Measurements from ENCODE around the gene IQGAP3. TPM values are rescaled to one million over a fixed set of nuclear protein-coding genes. Genes with fewer than 3 reads are reported as not detected.

IQGAP3 gene
- total and polyA plus RNA-seq, 2 donors (not counting 1 experiment from before 2014, with no cell fraction given) = 0.07 to 0.12 TPM

DNA sequence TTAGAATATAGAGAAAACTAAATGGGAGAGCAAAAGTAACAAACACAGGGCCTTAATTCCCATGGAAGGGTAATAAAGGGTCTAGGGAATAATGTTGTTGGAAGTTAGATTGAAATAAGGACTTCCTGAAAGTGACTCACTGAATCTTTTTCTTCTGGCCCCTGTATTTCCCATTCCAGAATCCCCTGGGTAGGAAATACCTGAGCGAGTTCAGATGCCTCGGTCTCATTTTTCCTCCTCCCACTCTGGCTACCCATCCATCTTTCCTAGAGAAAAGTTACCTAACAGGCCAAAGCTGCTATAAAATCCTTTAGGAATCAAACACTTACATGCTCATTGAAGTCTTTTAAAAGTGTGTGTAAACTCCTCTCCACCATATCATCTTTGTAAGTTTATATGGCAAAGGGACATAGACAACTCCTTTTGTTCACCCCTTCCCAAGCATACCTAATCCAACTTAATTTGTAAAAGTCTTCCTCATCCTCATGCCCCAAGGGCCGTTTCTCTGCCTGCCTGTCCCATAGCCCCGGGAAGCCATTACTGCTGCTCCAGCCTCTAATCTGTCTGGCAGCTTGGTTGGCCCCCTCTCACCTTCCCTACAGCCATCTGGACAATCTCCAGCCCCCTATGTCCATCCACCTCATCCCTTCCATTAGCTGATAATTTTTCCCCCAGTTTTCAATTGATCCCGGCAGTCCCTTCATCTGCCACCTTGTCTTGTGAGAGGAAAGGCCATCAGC, 68.5 kb downstream of the IQGAP3 start:
- peak overlapping the region; percentile 90 for H3K4me3 Mint-ChIP-seq
- H2AFZ ChIP-seq (ENCODE audit: insufficient read depth, low read depth, low read length, poor library complexity, severe bottlenecking) = peak overlapping the region; percentile 50
- H3K9ac ChIP-seq (ENCODE audit: low read length) = no peak overlapping the region
- H3K9me3 Mint-ChIP-seq (ENCODE audit: insufficient read depth) = no peaks in the 10 kb centered on the region
- no peaks in the 10 kb centered on the region for H3K27me3 ChIP-seq (replicated peaks in 1 of 4; ENCODE audit: control extremely low read depth in 1 of 4, control insufficient read depth in 3 of 4, insufficient read depth in 4 of 4, low read length in 3 of 4)
- ChIA-PET CTCF (interaction anchor here (0.6 to 11.7 kb wide), 7 partner anchors 9 to 118 kb away, joined by 3 to 383 read pairs (median 3); no protein-coding TSS in a partner anchor), POLR2A (interaction anchor here (1.2 to 8.3 kb wide), 6 partner anchors 16 to 88 kb away, joined by 3 to 193 read pairs (median 12); partner anchors contain the start of gene NAXE)
- H3K36me3 ChIP-seq (replicated peaks in 1 of 2; ENCODE audit: control extremely low read depth in 1 of 2, control insufficient read depth in 1 of 2, extremely low read depth in 1 of 2, insufficient read depth in 2 of 2, low read length in 1 of 2) = no peaks in the 10 kb centered on the region
- peaks cover 38% of the 10 kb centered on the region for H3K79me2 ChIP-seq (ENCODE audit: control insufficient read depth, insufficient read depth, low read length)
- WGBS (ENCODE audit: insufficient coverage) = 72% methylated on average over 4 of the region's 5 CpGs
- no peak for ATAC-seq (ENCODE audit: low read depth)
- intact Hi-C loops (cut with micrococcal nuclease) = loop anchor here (2.0 to 10.0 kb wide), 3 partner anchors 223 to 1179 kb away; partner anchors contain the start of genes ISG20L2, METTL25B and RUSC1
- H3K9me3 ChIP-seq (ENCODE audit: control extremely low read depth in 1 of 3, control insufficient read depth in 2 of 3, insufficient read depth in 1 of 3, low read length in 2 of 3) = peaks cover 0 to 5% (median 0%) of the 10 kb centered on the region in 3 donors
- no peak for TF ChIP-seq EZH2 (IDR thresholded peaks at IDR 0.05; ENCODE audit: borderline replicate concordance, insufficient read depth, low read depth, low read length, poor library complexity, severe bottlenecking)
- H3K4me1 Mint-ChIP-seq = peaks cover 71% of the 10 kb centered on the region
- no peak for DNase-seq
- H3K27ac ChIP-seq (ENCODE audit: low read length in 2 of 2) = peak overlapping the region; percentile 94 to 96
- peak overlapping the region in 1 of 5 experiments; percentile 40 for H3K4me3 ChIP-seq (ENCODE audit: control extremely low read depth in 1 of 5, extremely low read depth in 1 of 5, insufficient read depth in 1 of 5, low read depth in 2 of 5, low read length in 4 of 5)
- H3K4me1 ChIP-seq (ENCODE audit: control insufficient read depth in 2 of 2, insufficient read depth in 2 of 2, low read length in 2 of 2) = peaks cover 49 to 65% of the 10 kb centered on the region in 2 donors
- H3K4me2 ChIP-seq (replicated peaks; ENCODE audit: low read depth, low read length, poor library complexity, severe bottlenecking) = peak overlapping the region; percentile 94
- peaks cover 13% of the 10 kb centered on the region for H4K20me1 ChIP-seq (ENCODE audit: control insufficient read depth, insufficient read depth, low read length, poor library complexity, severe bottlenecking)
- no peaks in the 10 kb centered on the region for H3K27me3 Mint-ChIP-seq
- peak overlapping the region; percentile 99 for H3K27ac Mint-ChIP-seq

DNA sequence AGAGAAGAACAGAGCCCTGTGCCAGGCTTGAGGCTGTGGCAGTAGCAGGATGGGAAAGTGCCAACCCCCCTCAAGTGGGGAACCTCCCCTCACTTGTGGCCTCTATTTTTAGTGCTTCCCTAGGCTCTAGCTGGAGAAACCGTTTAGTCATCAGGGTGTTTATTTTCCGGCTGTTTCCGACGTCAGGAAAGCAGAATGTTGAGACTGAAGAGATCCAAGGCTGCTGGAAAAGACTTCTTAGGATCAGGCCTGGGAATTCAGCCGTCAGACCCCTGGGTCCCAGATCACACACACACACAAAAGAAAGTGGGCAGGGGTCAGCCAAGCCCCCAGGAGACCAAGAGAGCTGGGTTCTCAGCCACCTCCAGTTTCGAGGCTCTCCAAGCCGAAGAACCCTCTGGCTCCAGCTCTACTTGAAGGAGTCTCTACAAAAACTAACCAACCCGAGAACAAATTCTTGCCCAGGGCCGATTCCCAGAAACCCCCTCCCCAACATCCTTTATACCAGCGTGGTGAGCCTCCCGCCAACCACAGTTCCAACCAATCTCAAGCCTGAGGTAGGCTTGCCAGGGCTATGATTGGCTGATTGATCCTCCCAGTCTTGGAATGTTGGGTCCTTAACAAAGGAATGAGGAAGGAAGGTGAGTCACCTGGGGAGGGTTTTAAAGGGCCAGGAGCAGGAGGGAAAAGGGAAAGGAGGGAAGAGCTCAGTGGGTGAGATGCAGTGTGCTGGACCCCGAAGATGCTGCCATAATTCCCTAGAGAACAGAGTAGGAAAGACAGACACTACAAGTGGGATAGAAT, 69.3 kb downstream of the IQGAP3 start:
- Mint-ChIP-seq H3K9me3 (ENCODE audit: insufficient read depth) (no peaks in the 10 kb centered on the region), H3K27ac (peak overlapping the region; percentile 99), H3K4me1 (peaks cover 72% of the 10 kb centered on the region), H3K27me3 (no peaks in the 10 kb centered on the region), H3K4me3 (peak overlapping the region; percentile 49)
- intact Hi-C loops (cut with micrococcal nuclease) = loop anchor here (5.0 to 10.0 kb wide), 2 partner anchors 224 to 1178 kb away; partner anchors contain the start of genes ISG20L2, METTL25B and RUSC1
- DNase-seq (no peak), ATAC-seq (ENCODE audit: low read depth) (no peak)
- no peaks in the 10 kb centered on the region for H3K27me3 ChIP-seq (replicated peaks in 1 of 4; ENCODE audit: control extremely low read depth in 1 of 4, control insufficient read depth in 3 of 4, insufficient read depth in 4 of 4, low read length in 3 of 4)
- TF ChIP-seq CTCF (IDR thresholded peaks at IDR 0.05) (no peak), EZH2 (IDR thresholded peaks at IDR 0.05; ENCODE audit: borderline replicate concordance, insufficient read depth, low read depth, low read length, poor library complexity, severe bottlenecking) (no peak)
- peak overlapping the region; percentile 94 for H3K4me2 ChIP-seq (replicated peaks; ENCODE audit: low read depth, low read length, poor library complexity, severe bottlenecking)
- H3K4me1 ChIP-seq (ENCODE audit: control insufficient read depth in 2 of 2, insufficient read depth in 2 of 2, low read length in 2 of 2) = peaks cover 55 to 65% of the 10 kb centered on the region in 2 donors
- H3K4me3 ChIP-seq (ENCODE audit: control extremely low read depth in 1 of 5, extremely low read depth in 1 of 5, insufficient read depth in 1 of 5, low read depth in 2 of 5, low read length in 4 of 5) = no peak overlapping the region
- WGBS (ENCODE audit: insufficient coverage) = 22% methylated on average over 9 of the region's 12 CpGs
- peak overlapping the region; percentile 12 for H2AFZ ChIP-seq (ENCODE audit: insufficient read depth, low read depth, low read length, poor library complexity, severe bottlenecking)
- CTCF ChIA-PET = interaction anchor here (1.0 to 11.7 kb wide), 4 partner anchors 17 to 117 kb away, joined by 3 to 383 read pairs (median 3); no protein-coding TSS in a partner anchor
- POLR2A ChIA-PET = interaction anchor here (1.4 to 8.3 kb wide), 3 partner anchors 15 to 23 kb away, joined by 3 to 193 read pairs (median 5); no protein-coding TSS in a partner anchor
- H4K20me1 ChIP-seq (ENCODE audit: control insufficient read depth, insufficient read depth, low read length, poor library complexity, severe bottlenecking) = peaks cover 21% of the 10 kb centered on the region
- H3K27ac ChIP-seq (ENCODE audit: low read length in 2 of 2) = peak overlapping the region; percentile 94 to 96
- H3K36me3 ChIP-seq (replicated peaks in 1 of 2; ENCODE audit: control extremely low read depth in 1 of 2, control insufficient read depth in 1 of 2, extremely low read depth in 1 of 2, insufficient read depth in 2 of 2, low read length in 1 of 2) = no peaks in the 10 kb centered on the region
- peaks cover 45% of the 10 kb centered on the region for H3K79me2 ChIP-seq (ENCODE audit: control insufficient read depth, insufficient read depth, low read length)
- peaks cover 0 to 5% (median 0%) of the 10 kb centered on the region in 3 donors for H3K9me3 ChIP-seq (ENCODE audit: control extremely low read depth in 1 of 3, control insufficient read depth in 2 of 3, insufficient read depth in 1 of 3, low read length in 2 of 3)
- H3K9ac ChIP-seq (ENCODE audit: low read length) = peak overlapping the region; percentile 3
